Right cardiac atrium (tissue), 5 donors: ENCODE results near the gene ZNF860. TPM values are rescaled to one million over a fixed set of nuclear protein-coding genes. Genes with fewer than 3 reads are reported as not detected.

Source experiments
- ATAC-seq, 2 donors: fragments of 200-7000 bp; cut with Tn5 transposase; one replicate each; pipeline versions ENCODE4 v1.8.0 to v1.9.1; 2020; ENCODE audit warnings: moderate library complexity in 2 of 2, mild to moderate bottlenecking in 1 of 2
- DNase-seq, 3 donors: peaks; one replicate each; pipeline ENCODE4 v3.0.0-alpha.2; 2020
- H3K27ac ChIP-seq: one replicate; pipeline ENCODE4 v1.5.1; 2013; ENCODE audit warnings: mild to moderate bottlenecking, low read length, control low read depth, moderate library complexity
- H3K27me3 ChIP-seq: one replicate; pipeline ENCODE4 v1.6.1; 2013; ENCODE audit not compliant: control insufficient read depth, insufficient read depth
- H3K4me1 ChIP-seq: one replicate; pipeline ENCODE4 v1.6.1; 2013; ENCODE audit warnings: low read length; ENCODE audit not compliant: control insufficient read depth, insufficient read depth
- H3K4me3 ChIP-seq: one replicate; pipeline ENCODE4 v1.5.1; 2013; ENCODE audit warnings: low read length, control low read depth
- H3K9me3 ChIP-seq: one replicate; pipeline ENCODE4 v1.6.1; 2013; ENCODE audit warnings: low read length; ENCODE audit not compliant: control insufficient read depth
- WGBS: extraction: QIAGEN DNeasy Blood & Tissue Kit; methylation state at CpG from one replicate; pipeline ENCODE4 v1.1.7; 2013; 5-methylcytosine and 5-hydroxymethylcytosine counted together
- intact Hi-C, 4 donors: fragments of 100-400 bp; cut with DNase I; formaldehyde crosslinking; loops; one replicate each; pipeline versions ENCODE4 v1.11.0 to v1.14.0; 2022 to 2023
- polyA plus RNA-seq: library from polyadenylated mRNA; stranded (reverse); fragments of 200-250 nt; gene quantifications from one replicate; pipeline ENCODE4 v1.2.3, GENCODE V29; 2013
- total RNA-seq, 4 donors: library from RNA; stranded (reverse); fragmentation: NEBNext Ultra II Directional; extraction: Animal tissue kit (Norgen Biotek cat#: 25700); gene quantifications; one replicate each; pipeline ENCODE4 v1.2.1, GENCODE V29; 2021
- donor health status: healthy with polysubstance abuse.
- donor health status: DM: no; HTN: yes; CAD: no.
- donor health status: DM: no; HTN: no; CAD: no.
- donor health status: DM: no; HTN: yes; CAD: no; lungs with severe emphysema.
- donor health status: DM: yes; HTN: yes; CAD: no.

Gene ZNF860
- total and polyA plus RNA-seq, 5 donors = 0.12 to 0.34 (median 0.23) TPM

DNA sequence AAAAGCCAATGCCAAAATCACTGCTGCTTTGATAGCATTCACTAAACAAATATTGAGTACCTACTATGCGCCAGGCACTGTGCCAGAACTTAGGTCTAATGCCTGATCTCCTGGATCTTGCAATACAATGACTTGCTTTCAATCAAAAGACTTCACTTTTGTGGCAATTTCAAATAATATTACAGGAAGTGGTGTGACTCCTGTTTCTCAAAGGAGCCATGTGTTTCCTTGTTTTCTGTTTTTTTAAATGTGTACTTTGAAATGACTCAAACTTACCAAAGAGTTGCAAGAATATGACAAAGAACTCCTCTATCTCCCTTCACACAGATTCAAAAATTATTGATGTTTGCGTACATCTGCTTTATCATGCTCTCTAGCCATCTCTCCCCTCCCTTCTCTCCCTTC lies 18.7 kb upstream of the ZNF860 start:
- no peak overlapping the region for H3K27ac ChIP-seq
- no peaks in the 10 kb centered on the region for H3K9me3 ChIP-seq
- H3K27me3 ChIP-seq = no peaks in the 10 kb centered on the region
- 67% methylated on average over 2 of the region's 2 CpGs for WGBS
- DNase-seq = no peak
- ATAC-seq = no peak
- peaks cover 3% of the 10 kb centered on the region for H3K4me1 ChIP-seq
- no peak overlapping the region for H3K4me3 ChIP-seq
- intact Hi-C loops = no loop called here

GRCh38 chr3:31966978-31967591 lies 14.5 kb upstream of the ZNF860 start:
- 83% methylated on average over 4 of the region's 4 CpGs for WGBS
- Histone ChIP-seq H3K4me3 (no peak overlapping the region), H3K9me3 (no peaks in the 10 kb centered on the region), H3K27ac (no peak overlapping the region), H3K4me1 (no peaks in the 10 kb centered on the region), H3K27me3 (no peaks in the 10 kb centered on the region)
- no peak for ATAC-seq
- DNase-seq = no peak
- intact Hi-C loops = no loop called here

GRCh38 chr3:31967592-31967991 lies 14.0 kb upstream of the ZNF860 start:
- H3K27me3 ChIP-seq = no peaks in the 10 kb centered on the region
- WGBS = 86% methylated on average over 2 of the region's 2 CpGs
- no peak overlapping the region for H3K27ac ChIP-seq
- H3K9me3 ChIP-seq = no peaks in the 10 kb centered on the region
- H3K4me1 ChIP-seq = no peaks in the 10 kb centered on the region
- no peak overlapping the region for H3K4me3 ChIP-seq
- ATAC-seq = no peak
- intact Hi-C loops = no loop called here
- DNase-seq = no peak

DNA sequence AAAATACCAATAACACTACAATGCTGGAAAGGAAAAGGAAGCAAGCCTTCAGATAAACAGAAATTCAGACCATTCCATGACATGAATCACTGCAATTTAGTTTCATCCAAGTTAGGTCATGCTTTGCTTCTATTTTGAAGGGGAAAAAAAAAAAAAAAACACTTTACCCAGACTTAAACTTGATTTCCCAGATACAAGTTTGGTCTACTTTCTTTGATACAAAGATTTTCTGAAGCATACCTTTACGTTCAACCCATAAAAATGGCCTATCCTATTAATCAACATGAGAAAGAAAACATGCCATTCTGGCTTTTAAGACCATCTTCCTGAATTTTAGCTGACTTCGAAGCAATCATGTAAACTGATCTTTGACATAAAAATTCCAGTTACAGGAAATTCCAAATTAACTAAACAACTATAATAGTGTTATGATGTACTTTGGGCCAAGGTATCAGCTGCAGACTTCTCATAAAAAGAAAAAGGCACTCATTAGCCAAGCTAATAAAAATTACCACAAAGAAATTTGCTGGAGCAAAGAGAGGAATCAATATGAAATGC lies 13.1 kb upstream of the ZNF860 start:
- intact Hi-C loops = no loop called here
- no peak for DNase-seq
- Histone ChIP-seq H3K27me3 (no peaks in the 10 kb centered on the region), H3K9me3 (no peaks in the 10 kb centered on the region), H3K4me1 (no peaks in the 10 kb centered on the region), H3K27ac (no peak overlapping the region), H3K4me3 (no peak overlapping the region)
- 54% methylated on average over 2 of the region's 2 CpGs for WGBS
- ATAC-seq = no peak

DNA sequence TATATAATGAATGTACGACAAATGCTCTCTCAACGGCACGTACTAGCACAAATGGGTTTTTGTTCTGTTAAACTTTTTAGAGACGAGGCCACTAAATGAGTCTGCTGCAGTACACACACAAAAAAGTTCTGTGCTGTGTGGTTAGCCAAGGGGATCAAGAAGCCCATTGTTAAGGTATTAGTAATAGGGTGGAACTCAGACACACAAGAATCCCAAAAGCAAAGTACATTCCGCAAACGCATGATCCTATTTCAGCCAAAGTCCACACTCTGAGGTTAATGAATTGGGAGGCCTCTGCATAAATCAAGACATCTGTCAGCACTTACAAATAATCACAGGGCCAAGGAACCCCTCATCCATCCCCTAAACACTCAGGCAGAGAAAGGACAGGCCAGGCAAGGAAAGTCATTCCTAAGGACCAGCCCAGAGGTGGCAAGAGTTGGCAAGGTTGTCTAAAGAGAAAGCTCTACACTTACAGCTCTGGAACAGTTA lies 12.6 kb upstream of the ZNF860 start:
- H3K27ac ChIP-seq = no peak overlapping the region
- intact Hi-C loops = no loop called here
- 66% methylated on average over 6 of the region's 6 CpGs for WGBS
- no peaks in the 10 kb centered on the region for H3K27me3 ChIP-seq
- no peaks in the 10 kb centered on the region for H3K4me1 ChIP-seq
- H3K4me3 ChIP-seq = no peak overlapping the region
- no peak for DNase-seq
- no peaks in the 10 kb centered on the region for H3K9me3 ChIP-seq
- ATAC-seq = peak; percentile 55 to 85

- DNase-seq = no peak
- H3K27me3 ChIP-seq = no peaks in the 10 kb centered on the region
- WGBS = 98% methylated on average over 3 of the region's 3 CpGs
- intact Hi-C loops = no loop called here
- H3K27ac ChIP-seq = no peak overlapping the region
- no peaks in the 10 kb centered on the region for H3K4me1 ChIP-seq
- no peaks in the 10 kb centered on the region for H3K9me3 ChIP-seq
- no peak for ATAC-seq
- no peak overlapping the region for H3K4me3 ChIP-seq
Measured at GRCh38 chr3:31971607-31972006, 9.9 kb upstream of the ZNF860 start.

DNA sequence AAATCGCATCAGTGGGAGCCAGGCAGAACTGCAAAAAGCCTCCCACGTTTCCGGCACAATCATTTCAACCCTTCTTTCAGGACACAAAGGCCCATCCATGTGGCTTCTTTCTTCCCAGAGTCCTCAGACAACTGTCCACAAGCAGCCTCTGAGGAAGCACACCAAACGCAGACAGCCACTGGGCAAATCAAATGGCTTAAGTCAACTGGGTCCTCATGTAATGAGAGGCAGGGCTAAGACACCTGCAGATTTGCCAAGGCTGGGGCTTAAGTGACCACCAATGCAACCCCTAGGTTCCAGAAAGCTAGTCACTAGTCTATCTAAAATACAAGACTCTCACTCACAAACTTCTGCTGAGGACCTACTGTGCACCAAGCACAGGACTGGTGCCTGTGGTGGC lies 8.5 kb upstream of the ZNF860 start:
- ATAC-seq (no peak), DNase-seq (no peak)
- Histone ChIP-seq H3K4me1 (peaks cover 3% of the 10 kb centered on the region), H3K4me3 (no peak overlapping the region), H3K27ac (no peak overlapping the region), H3K9me3 (no peaks in the 10 kb centered on the region), H3K27me3 (no peaks in the 10 kb centered on the region)
- intact Hi-C loops = no loop called here
- 49% methylated on average over 4 of the region's 4 CpGs for WGBS

DNA sequence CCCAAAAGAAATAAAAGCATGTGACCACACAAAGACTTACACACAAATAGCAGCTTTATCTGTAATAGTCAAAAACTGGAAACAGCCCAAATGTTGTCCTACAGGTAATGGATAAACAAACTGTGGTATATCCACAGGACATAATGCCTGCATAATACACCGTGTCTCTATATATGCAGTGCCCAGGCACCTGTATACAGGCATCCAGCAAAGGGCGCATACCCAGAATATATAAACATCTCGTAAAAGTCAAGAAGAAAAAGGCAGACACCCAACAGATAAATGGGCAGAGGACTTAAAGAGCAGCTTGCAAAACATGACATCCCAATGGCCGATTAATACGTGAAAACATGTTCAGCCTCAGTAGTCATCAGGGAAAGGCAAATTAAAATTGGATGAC lies 7.7 kb upstream of the ZNF860 start:
- 97% methylated on average over 5 of the region's 5 CpGs for WGBS
- no peak for ATAC-seq
- Histone ChIP-seq H3K4me3 (no peak overlapping the region), H3K4me1 (peaks cover 3% of the 10 kb centered on the region), H3K27ac (no peak overlapping the region), H3K9me3 (no peaks in the 10 kb centered on the region), H3K27me3 (no peaks in the 10 kb centered on the region)
- no peak for DNase-seq
- intact Hi-C loops = no loop called here

DNA sequence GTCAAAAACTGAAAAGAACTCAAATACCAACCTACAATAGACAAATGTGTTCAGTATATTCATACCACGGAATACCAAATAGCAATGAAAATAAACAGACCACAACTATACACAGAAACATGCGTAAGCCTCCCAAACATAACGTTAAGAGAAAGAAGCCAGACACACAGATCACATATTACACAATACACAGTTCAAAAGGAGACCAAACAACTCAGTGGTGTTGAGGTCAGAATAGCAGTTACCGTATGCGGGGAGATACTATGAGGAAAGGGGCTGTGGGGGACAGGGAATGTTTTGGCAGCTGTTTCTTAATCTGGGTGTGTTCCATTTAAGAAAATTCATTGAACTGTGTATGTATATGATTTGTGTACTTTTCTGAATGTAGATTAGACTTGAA lies 7.1 kb upstream of the ZNF860 start:
- DNase-seq (no peak), ATAC-seq (no peak)
- intact Hi-C loops = no loop called here
- WGBS = 81% methylated on average over 5 of the region's 5 CpGs
- Histone ChIP-seq H3K27me3 (no peaks in the 10 kb centered on the region), H3K9me3 (no peaks in the 10 kb centered on the region), H3K4me1 (peaks cover 3% of the 10 kb centered on the region), H3K27ac (no peak overlapping the region), H3K4me3 (no peak overlapping the region)

DNA sequence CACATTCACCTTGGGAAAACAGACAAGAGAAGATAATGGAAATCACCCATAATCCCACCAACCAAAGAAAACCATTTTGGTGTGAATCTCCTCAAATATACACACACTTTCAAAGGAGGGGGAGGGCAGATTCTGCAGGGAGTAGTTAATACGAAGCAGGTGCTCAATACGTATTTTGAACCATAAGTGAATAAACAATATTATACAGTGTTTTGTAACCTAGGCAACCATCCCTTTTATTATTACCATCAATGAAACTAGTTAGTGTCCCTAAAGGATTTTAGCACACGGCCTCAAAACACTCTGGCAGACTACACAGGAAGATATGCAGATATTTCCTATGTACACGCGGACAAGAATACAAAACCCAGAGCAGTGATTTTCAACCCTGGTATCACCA lies 6.6 kb upstream of the ZNF860 start:
- Histone ChIP-seq H3K9me3 (no peaks in the 10 kb centered on the region), H3K4me3 (no peak overlapping the region), H3K4me1 (peaks cover 3% of the 10 kb centered on the region), H3K27me3 (no peaks in the 10 kb centered on the region), H3K27ac (no peak overlapping the region)
- DNase-seq (no peak), ATAC-seq (no peak)
- intact Hi-C loops = no loop called here
- WGBS = 86% methylated on average over 5 of the region's 5 CpGs

- no peak overlapping the region for H3K4me3 ChIP-seq
- no peaks in the 10 kb centered on the region for H3K9me3 ChIP-seq
- H3K27me3 ChIP-seq = no peaks in the 10 kb centered on the region
- intact Hi-C loops = no loop called here
- DNase-seq (no peak), ATAC-seq (no peak)
- WGBS = 87% methylated on average over 2 of the region's 2 CpGs
- H3K27ac ChIP-seq = no peak overlapping the region
- H3K4me1 ChIP-seq = peaks cover 3% of the 10 kb centered on the region
Measured at GRCh38 chr3:31976302-31976701, 5.2 kb upstream of the ZNF860 start.

- no peak for DNase-seq
- H3K4me1 ChIP-seq = peaks cover 3% of the 10 kb centered on the region
- H3K27me3 ChIP-seq = no peaks in the 10 kb centered on the region
- H3K4me3 ChIP-seq = no peak overlapping the region
- H3K9me3 ChIP-seq = no peaks in the 10 kb centered on the region
- ATAC-seq = no peak
- WGBS = 73% methylated on average over 2 of the region's 2 CpGs
- intact Hi-C loops = no loop called here
- H3K27ac ChIP-seq = no peak overlapping the region
Measured at GRCh38 chr3:31977736-31978135, 3.8 kb upstream of the ZNF860 start.
